CD4-positive, alpha-beta T cell (primary cell): Measurements from ENCODE around the gene LNX1. TPM values are rescaled to one million over a fixed set of nuclear protein-coding genes. Genes with fewer than 3 reads are reported as not detected.

Experiments
- ATAC-seq: fragments of 200-7000 bp; cut with Tn5 transposase; one replicate; pipeline ENCODE4 v1.10.0; 2022; ENCODE audit warnings: mild to moderate bottlenecking; ENCODE audit not compliant: poor library complexity
- CTCF ChIA-PET: fragments of 350-600 bp; sonication (Branson Sonifier 250); formaldehyde crosslinking; loops from one replicate; lab custom pipeline; 2021; ENCODE audit warnings: antibody characterized with exemption, inconsistent platforms; lab: Charles Lee
- POLR2A ChIA-PET: fragments of 350-600 bp; sonication (Branson Sonifier 250); formaldehyde crosslinking; loops from one replicate; lab custom pipeline; 2021; ENCODE audit warnings: antibody characterized with exemption, inconsistent platforms; lab: Charles Lee
- DNase-seq, 14 experiments: peaks; one replicate each; pipeline ENCODE4 v3.0.0-alpha.2; 2013 to 2020; ENCODE audit warnings: mixed read lengths in 2 of 14
- H3K27ac ChIP-seq, 2 donors: one replicate each; pipeline versions ENCODE4 v1.5.1 to v1.7.0; 2013; ENCODE audit warnings: low read length in 2 of 2, low read depth in 1 of 2, mild to moderate bottlenecking in 1 of 2
- H3K27me3 ChIP-seq, 2 experiments: 1 replicate in 1 of 2; 2 replicates in 1 of 2; pipeline versions ENCODE4 v1.6.1 to v1.7.0; 2013; ENCODE audit warnings: low read length in 2 of 2, control low read depth in 1 of 2, mild to moderate bottlenecking in 1 of 2, moderate library complexity in 1 of 2; ENCODE audit not compliant: insufficient read depth in 2 of 2, control insufficient read depth in 1 of 2
- H3K36me3 ChIP-seq: one replicate; pipeline ENCODE4 v1.6.1; 2013; ENCODE audit warnings: low read length, control low read depth; ENCODE audit not compliant: insufficient read depth
- H3K4me1 ChIP-seq: one replicate; pipeline ENCODE4 v1.6.1; 2013; ENCODE audit warnings: low read length, control low read depth; ENCODE audit not compliant: insufficient read depth
- H3K4me3 ChIP-seq: one replicate; pipeline ENCODE4 v1.5.1; 2013; ENCODE audit warnings: mild to moderate bottlenecking, low read length, moderate library complexity
- H3K9me3 ChIP-seq, 2 experiments: 1 replicate in 1 of 2; 2 replicates in 1 of 2; pipeline versions ENCODE4 v1.6.1 to v1.7.0; 2013; ENCODE audit warnings: low read length in 2 of 2, mild to moderate bottlenecking in 2 of 2, control low read depth in 1 of 2, moderate library complexity in 1 of 2; ENCODE audit not compliant: control insufficient read depth in 1 of 2, insufficient read depth in 1 of 2
- H3K27ac Mint-ChIP-seq: one replicate; pipeline ENCODE4 v1.8.0; 2020; ENCODE audit warnings: mixed read lengths
- H3K27me3 Mint-ChIP-seq: one replicate; pipeline ENCODE4 v1.8.0; 2021; ENCODE audit warnings: mixed read lengths
- H3K36me3 Mint-ChIP-seq: one replicate; pipeline ENCODE4 v1.8.0; 2021; ENCODE audit warnings: low read depth, mixed read lengths
- H3K4me1 Mint-ChIP-seq: one replicate; pipeline ENCODE4 v1.8.0; 2021; ENCODE audit warnings: low read depth, mixed read lengths
- H3K4me3 Mint-ChIP-seq: one replicate; pipeline ENCODE4 v1.8.0; 2020; ENCODE audit warnings: mild to moderate bottlenecking, mixed read lengths
- H3K9me3 Mint-ChIP-seq: one replicate; pipeline ENCODE4 v1.8.0; 2020; ENCODE audit warnings: mixed read lengths
- intact Hi-C, 2 experiments: fragments of 100-400 bp; cut with DNase I in 1 of 2; cut with micrococcal nuclease in 1 of 2; formaldehyde crosslinking; loops; one replicate each; pipeline versions ENCODE4 v1.15.1 to v1.9.0; 2023 to 2025; cut with DNase I, micrococcal nuclease
- total RNA-seq, 174 experiments: library from RNA in 2 of 174; stranded (reverse) in 2 of 174; gene quantifications; one replicate each; pipeline ENCODE4 v1.2.3 and lab custom pipeline; 2021 to 2026
- TF ChIP-seq, protein P1 (sequence below): fragments of 200-600 bp; IDR thresholded peaks from one replicate; pipeline ENCODE4 v1.8.0; 2022; ENCODE audit warnings: antibody characterized with exemption, mild to moderate bottlenecking

The LNX1 gene
- total RNA-seq, 2 experiments from 2014 or later, result not detected

DNA sequence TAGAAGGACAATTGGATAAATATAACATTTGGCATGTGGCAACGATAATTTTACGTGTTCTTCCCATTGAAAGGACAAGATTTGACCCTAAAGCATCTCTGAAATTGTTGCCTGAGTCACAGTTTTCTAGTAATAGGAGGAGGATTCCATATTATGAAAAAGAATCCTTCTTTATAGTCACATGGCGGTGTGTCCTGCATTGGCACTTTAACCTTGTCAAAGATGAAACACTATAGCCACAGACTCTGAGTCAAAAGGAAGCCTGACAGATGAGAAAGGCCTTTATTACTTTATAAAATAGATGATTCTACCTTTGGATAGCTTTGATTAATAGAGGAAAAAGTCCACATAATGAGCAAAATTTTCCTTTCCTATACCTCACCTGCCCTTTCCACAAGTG is 11.5 kb downstream of the LNX1 start:
- no peaks in the 10 kb centered on the region for H3K9me3 Mint-ChIP-seq
- H3K36me3 ChIP-seq, result no peaks in the 10 kb centered on the region
- H3K4me1 Mint-ChIP-seq, result no peaks in the 10 kb centered on the region
- no peak overlapping the region for H3K4me3 Mint-ChIP-seq
- intact Hi-C loops, result no loop called here
- H3K4me3 ChIP-seq, result no peak overlapping the region
- H3K27ac Mint-ChIP-seq, result no peak overlapping the region
- no peak for DNase-seq
- no peak overlapping the region for H3K27ac ChIP-seq
- no peaks in the 10 kb centered on the region for H3K27me3 ChIP-seq
- H3K36me3 Mint-ChIP-seq, result no peaks in the 10 kb centered on the region
- peaks cover 5% of the 10 kb centered on the region for H3K27me3 Mint-ChIP-seq
- peaks cover 0 to 6% of the 10 kb centered on the region in 2 experiments for H3K9me3 ChIP-seq
- TF ChIP-seq, protein P1, sequence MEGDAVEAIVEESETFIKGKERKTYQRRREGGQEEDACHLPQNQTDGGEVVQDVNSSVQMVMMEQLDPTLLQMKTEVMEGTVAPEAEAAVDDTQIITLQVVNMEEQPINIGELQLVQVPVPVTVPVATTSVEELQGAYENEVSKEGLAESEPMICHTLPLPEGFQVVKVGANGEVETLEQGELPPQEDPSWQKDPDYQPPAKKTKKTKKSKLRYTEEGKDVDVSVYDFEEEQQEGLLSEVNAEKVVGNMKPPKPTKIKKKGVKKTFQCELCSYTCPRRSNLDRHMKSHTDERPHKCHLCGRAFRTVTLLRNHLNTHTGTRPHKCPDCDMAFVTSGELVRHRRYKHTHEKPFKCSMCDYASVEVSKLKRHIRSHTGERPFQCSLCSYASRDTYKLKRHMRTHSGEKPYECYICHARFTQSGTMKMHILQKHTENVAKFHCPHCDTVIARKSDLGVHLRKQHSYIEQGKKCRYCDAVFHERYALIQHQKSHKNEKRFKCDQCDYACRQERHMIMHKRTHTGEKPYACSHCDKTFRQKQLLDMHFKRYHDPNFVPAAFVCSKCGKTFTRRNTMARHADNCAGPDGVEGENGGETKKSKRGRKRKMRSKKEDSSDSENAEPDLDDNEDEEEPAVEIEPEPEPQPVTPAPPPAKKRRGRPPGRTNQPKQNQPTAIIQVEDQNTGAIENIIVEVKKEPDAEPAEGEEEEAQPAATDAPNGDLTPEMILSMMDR, result no peak
- CTCF ChIA-PET, result no interaction called here
- no peak for ATAC-seq
- no peaks in the 10 kb centered on the region for H3K4me1 ChIP-seq
- POLR2A ChIA-PET, result no interaction called here

DNA sequence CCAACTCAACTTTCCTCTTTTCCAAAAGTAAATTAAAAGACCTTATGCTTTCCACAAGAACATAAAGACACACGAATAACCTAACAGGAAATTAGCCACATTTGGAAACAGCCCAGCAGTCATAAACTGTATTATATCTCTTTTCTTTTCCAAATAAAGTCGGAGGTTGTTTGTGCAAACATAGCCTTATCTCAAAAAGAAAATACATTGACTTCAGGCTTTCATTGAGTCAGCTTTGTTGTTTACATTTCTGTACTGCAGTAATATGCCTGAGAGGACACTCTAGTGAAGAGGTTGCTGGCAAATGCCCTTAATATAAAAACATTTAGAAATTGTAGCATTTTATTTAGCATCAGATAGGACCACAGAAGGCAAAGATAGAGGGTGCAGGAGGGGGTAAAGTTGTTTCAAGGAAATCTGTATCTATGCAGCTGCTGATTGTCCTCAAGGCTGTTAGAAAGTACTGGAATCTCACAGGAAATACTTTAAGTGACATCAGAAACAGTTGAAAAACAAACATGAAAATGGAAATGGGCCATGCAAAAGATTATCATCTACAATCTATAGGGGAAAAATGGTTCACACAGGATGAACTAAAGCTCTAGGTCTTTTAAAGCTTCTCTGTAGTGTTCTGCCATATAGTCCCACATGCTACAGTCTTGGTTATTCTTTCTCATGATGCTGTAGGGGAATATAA is 14.5 kb downstream of the LNX1 start:
- no peak for DNase-seq
- POLR2A ChIA-PET, result no interaction called here
- H3K4me1 ChIP-seq, result no peaks in the 10 kb centered on the region
- Mint-ChIP-seq H3K36me3 (no peaks in the 10 kb centered on the region), H3K4me1 (no peaks in the 10 kb centered on the region), H3K9me3 (no peaks in the 10 kb centered on the region), H3K4me3 (no peak overlapping the region), H3K27me3 (peaks cover 4% of the 10 kb centered on the region), H3K27ac (no peak overlapping the region)
- no peak overlapping the region for H3K27ac ChIP-seq
- ATAC-seq, result no peak
- no peak overlapping the region for H3K4me3 ChIP-seq
- CTCF ChIA-PET, result no interaction called here
- H3K36me3 ChIP-seq, result no peaks in the 10 kb centered on the region
- no peaks in the 10 kb centered on the region for H3K27me3 ChIP-seq
- intact Hi-C loops, result no loop called here
- TF ChIP-seq, protein P1, result no peak
- H3K9me3 ChIP-seq, result peaks cover 0 to 6% of the 10 kb centered on the region in 2 experiments

DNA sequence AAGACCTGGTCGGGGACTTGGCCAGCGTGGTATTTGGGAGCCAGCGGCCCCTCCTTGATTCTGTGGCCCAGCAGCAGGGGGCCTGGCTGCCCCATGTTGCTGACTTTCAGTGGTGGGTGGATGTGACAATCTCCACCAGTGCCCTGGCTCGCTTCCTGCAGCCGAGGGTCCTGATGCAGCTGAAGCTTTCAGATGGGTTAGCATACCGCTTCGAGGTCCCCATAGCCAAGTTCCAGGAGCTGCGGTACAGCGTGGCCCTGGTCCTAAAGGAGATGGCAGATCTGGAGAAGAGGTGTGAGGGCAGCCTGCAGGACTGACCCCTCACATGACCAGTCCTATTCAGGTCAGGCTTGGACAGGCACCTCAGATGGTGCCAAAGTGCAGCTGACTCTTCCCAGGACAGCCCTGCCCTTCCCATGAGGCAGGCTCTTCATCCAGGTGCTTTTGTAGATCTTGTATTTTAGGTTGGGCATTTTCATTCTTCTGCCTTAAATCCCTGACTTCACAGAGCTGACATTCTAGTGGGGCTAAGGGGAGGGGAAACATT is 15.1 kb downstream of the LNX1 start:
- intact Hi-C loops, result no loop called here
- no peak overlapping the region for H3K4me3 ChIP-seq
- no peaks in the 10 kb centered on the region for H3K4me1 ChIP-seq
- Mint-ChIP-seq H3K27ac (no peak overlapping the region), H3K27me3 (peaks cover 4% of the 10 kb centered on the region), H3K36me3 (no peaks in the 10 kb centered on the region), H3K9me3 (no peaks in the 10 kb centered on the region), H3K4me1 (no peaks in the 10 kb centered on the region), H3K4me3 (no peak overlapping the region)
- H3K9me3 ChIP-seq, result peaks cover 0 to 8% of the 10 kb centered on the region in 2 experiments
- ATAC-seq, result no peak
- no peak for DNase-seq
- TF ChIP-seq, protein P1, result no peak
- H3K36me3 ChIP-seq, result no peaks in the 10 kb centered on the region
- no peaks in the 10 kb centered on the region for H3K27me3 ChIP-seq
- ChIA-PET POLR2A (no interaction called here), CTCF (no interaction called here)
- H3K27ac ChIP-seq, result no peak overlapping the region
